IMR-90 (cell line): ENCODE data around the gene PFKL. TPM values are rescaled to one million over a fixed set of nuclear protein-coding genes. Genes with fewer than 3 reads are reported as not detected.

Experiments
- ATAC-seq: fragments of 200-7000 bp; cut with Tn5 transposase; 2 replicates; pipeline ENCODE4 v1.9.1; 2020; ENCODE audit warnings: low read depth, mild to moderate bottlenecking, moderate library complexity
- BruUV-seq: library from RNA; stranded (reverse); fragments of 400-500 nt; replicated peaks from 2 replicates; lab custom pipeline; 2021; lab: Mats Ljungman, UMichigan
- CTCF ChIA-PET: fragments of 300-600 bp; formaldehyde crosslinking; extraction: SDS; loops from one replicate; lab custom pipeline; 2021; ENCODE audit warnings: antibody characterized with exemption; lab: Yijun Ruan, JAX
- POLR2A ChIA-PET: fragments of 300-600 bp; sonication (Branson Sonifier 250); formaldehyde crosslinking; loops from one replicate; lab custom pipeline; 2022; ENCODE audit warnings: antibody characterized with exemption; ENCODE audit not compliant: unreplicated experiment; lab: Charles Lee
- DNase-seq: peaks from one replicate; pipeline ENCODE4 v3.0.0; 2013
- H2AFZ ChIP-seq: replicated peaks from 2 replicates; pipeline ENCODE3; 2013; ENCODE audit warnings: low read length, mild to moderate bottlenecking; ENCODE audit not compliant: poor library complexity
- H2AK5ac ChIP-seq: 2 replicates; pipeline ENCODE4 v1.6.1; 2013; ENCODE audit warnings: low read depth, low read length, inconsistent platforms
- H2AK9ac ChIP-seq: replicated peaks from 2 replicates; pipeline ENCODE3; 2013; ENCODE audit warnings: mild to moderate bottlenecking, low read depth, low read length, moderate library complexity; ENCODE audit not compliant: poor library complexity
- H2BK120ac ChIP-seq: 2 replicates; pipeline ENCODE4 v1.6.1; 2013; ENCODE audit warnings: low read depth, low read length, inconsistent platforms
- H2BK15ac ChIP-seq: 3 replicates; pipeline ENCODE4 v1.6.1; 2013; ENCODE audit warnings: low read depth, low read length, inconsistent platforms
- H2BK20ac ChIP-seq: 2 replicates; pipeline ENCODE4 v1.6.1; 2013; ENCODE audit warnings: low read depth, mild to moderate bottlenecking, inconsistent platforms, low read length, moderate library complexity
- H2BK5ac ChIP-seq: 2 replicates; pipeline ENCODE4 v1.6.1; 2013; ENCODE audit warnings: mild to moderate bottlenecking, low read depth, low read length, inconsistent platforms; ENCODE audit not compliant: poor library complexity, severe bottlenecking
- H3K14ac ChIP-seq: replicated peaks from 2 replicates; pipeline ENCODE4 v1.6.1; 2013; ENCODE audit warnings: low read depth, low read length, inconsistent platforms
- H3K18ac ChIP-seq: 2 replicates; pipeline ENCODE4 v1.6.1; 2013; ENCODE audit warnings: low read depth, low read length, control low read depth
- H3K23ac ChIP-seq: 2 replicates; pipeline ENCODE4 v1.6.1; 2013; ENCODE audit warnings: low read depth, low read length, inconsistent platforms
- H3K27ac ChIP-seq: 2 replicates; pipeline ENCODE4 v1.5.1; 2013; ENCODE audit warnings: mild to moderate bottlenecking, control low read depth, low read length; ENCODE audit not compliant: insufficient read depth
- H3K27me3 ChIP-seq: 2 replicates; pipeline ENCODE4 v1.6.1; 2013; ENCODE audit warnings: low read length; ENCODE audit not compliant: control insufficient read depth, insufficient read depth
- H3K36me3 ChIP-seq: 2 replicates; pipeline ENCODE4 v1.6.1; 2013; ENCODE audit warnings: low read length, mixed read lengths; ENCODE audit not compliant: control insufficient read depth, insufficient read depth
- H3K4ac ChIP-seq: 2 replicates; pipeline ENCODE4 v1.6.1; 2013; ENCODE audit warnings: low read depth, low read length, inconsistent platforms
- H3K4me1 ChIP-seq: 2 replicates; pipeline ENCODE4 v1.6.1; 2013; ENCODE audit warnings: low read length, mixed read lengths; ENCODE audit not compliant: control insufficient read depth, insufficient read depth
- H3K4me2 ChIP-seq: 2 replicates; pipeline ENCODE4 v1.6.1; 2013; ENCODE audit warnings: low read depth, mild to moderate bottlenecking, control low read depth, low read length, moderate library complexity
- H3K4me3 ChIP-seq: 2 replicates; pipeline ENCODE4 v1.5.1; 2013; ENCODE audit warnings: low read depth, mild to moderate bottlenecking, control low read depth, low read length, moderate library complexity; ENCODE audit not compliant: insufficient read depth
- H3K56ac ChIP-seq: 2 replicates; pipeline ENCODE4 v1.6.1; 2013; ENCODE audit warnings: low read length, inconsistent platforms; ENCODE audit not compliant: insufficient read depth; ENCODE audit errors: extremely low read depth
- H3K79me1 ChIP-seq, 2 experiments: 2 replicates each; pipeline ENCODE4 v1.6.1; 2013; ENCODE audit warnings: low read length in 2 of 2, inconsistent platforms in 1 of 2, low read depth in 1 of 2
- H3K9ac ChIP-seq: 2 replicates; pipeline ENCODE4 v1.6.1; 2013; ENCODE audit warnings: low read depth, low read length, control low read depth
- H3K9me1 ChIP-seq: 2 replicates; pipeline ENCODE4 v1.6.1; 2013; ENCODE audit warnings: low read length, inconsistent platforms; ENCODE audit not compliant: insufficient read depth
- H3K9me3 ChIP-seq: 2 replicates; pipeline ENCODE4 v1.6.1; 2013; ENCODE audit warnings: low read length; ENCODE audit not compliant: control insufficient read depth, insufficient read depth
- H4K20me1 ChIP-seq: 2 replicates; pipeline ENCODE4 v1.6.1; 2013; ENCODE audit warnings: low read length, inconsistent platforms; ENCODE audit not compliant: insufficient read depth
- H4K5ac ChIP-seq: 2 replicates; pipeline ENCODE4 v1.6.1; 2013; ENCODE audit warnings: mild to moderate bottlenecking, low read depth, low read length, control low read depth
- H4K8ac ChIP-seq, 2 experiments: 2 replicates each; pipeline ENCODE4 v1.6.1; 2013; ENCODE audit warnings: low read depth in 2 of 2, low read length in 2 of 2, control low read depth in 1 of 2, inconsistent platforms in 1 of 2
- H4K91ac ChIP-seq: 2 replicates; pipeline ENCODE4 v1.6.1; 2013; ENCODE audit warnings: low read depth, low read length, inconsistent platforms; ENCODE audit not compliant: insufficient read depth
- BHLHE40 ChIP-seq: fragments of 150-350 bp; IDR thresholded peaks from 2 replicates; pipeline ENCODE4 v1.6.1; 2016; ENCODE audit warnings: mild to moderate bottlenecking, low read depth, low read length
- WGBS, 2 experiments: methylation state at CpG; one replicate each; pipeline versions ENCODE4 v1.1.5 to v1.1.7; 2013; ENCODE audit warnings: missing lambda C conversion rate in 2 of 2; ENCODE audit not compliant: insufficient read length in 1 of 2; ENCODE audit errors: extremely low coverage in 2 of 2; 5-methylcytosine and 5-hydroxymethylcytosine counted together
- dilution Hi-C: fragments of 300-500 bp; cut with HindIII; formaldehyde crosslinking; loops from one replicate; pipeline ENCODE4 v1.14.3; 2018; ENCODE audit warnings: low sequenced_read_pairs; ENCODE audit not compliant: unreplicated experiment
- in situ Hi-C: fragments of 300-500 bp; cut with MboI; formaldehyde crosslinking; loops from 3 replicates; pipeline ENCODE4 v1.14.3; 2019; ENCODE audit warnings: low sequenced_read_pairs, inconsistent platforms, mixed read lengths
- intact Hi-C: fragments of 100-400 bp; cut with micrococcal nuclease; formaldehyde crosslinking; loops from 2 replicates; pipeline ENCODE4 v1.10.0; 2022
- polyA plus RNA-seq, 3 experiments: library from polyadenylated mRNA; depleted of rRNA; stranded (reverse); fragments of >200 nt; gene quantifications; 2 replicates each; pipeline ENCODE4 v1.2.3, GENCODE V29; 2012; ENCODE audit warnings: low replicate concordance in 1 of 3
- total RNA-seq: library from RNA; depleted of rRNA; stranded (reverse); fragments of >200 nt; gene quantifications from 2 replicates; pipeline ENCODE4 v1.2.3, GENCODE V29; 2012

PFKL gene
- total and polyA plus RNA-seq, 2 of the 4 experiments (the other 2 are of a cell fraction): 103 to 126 TPM

DNA sequence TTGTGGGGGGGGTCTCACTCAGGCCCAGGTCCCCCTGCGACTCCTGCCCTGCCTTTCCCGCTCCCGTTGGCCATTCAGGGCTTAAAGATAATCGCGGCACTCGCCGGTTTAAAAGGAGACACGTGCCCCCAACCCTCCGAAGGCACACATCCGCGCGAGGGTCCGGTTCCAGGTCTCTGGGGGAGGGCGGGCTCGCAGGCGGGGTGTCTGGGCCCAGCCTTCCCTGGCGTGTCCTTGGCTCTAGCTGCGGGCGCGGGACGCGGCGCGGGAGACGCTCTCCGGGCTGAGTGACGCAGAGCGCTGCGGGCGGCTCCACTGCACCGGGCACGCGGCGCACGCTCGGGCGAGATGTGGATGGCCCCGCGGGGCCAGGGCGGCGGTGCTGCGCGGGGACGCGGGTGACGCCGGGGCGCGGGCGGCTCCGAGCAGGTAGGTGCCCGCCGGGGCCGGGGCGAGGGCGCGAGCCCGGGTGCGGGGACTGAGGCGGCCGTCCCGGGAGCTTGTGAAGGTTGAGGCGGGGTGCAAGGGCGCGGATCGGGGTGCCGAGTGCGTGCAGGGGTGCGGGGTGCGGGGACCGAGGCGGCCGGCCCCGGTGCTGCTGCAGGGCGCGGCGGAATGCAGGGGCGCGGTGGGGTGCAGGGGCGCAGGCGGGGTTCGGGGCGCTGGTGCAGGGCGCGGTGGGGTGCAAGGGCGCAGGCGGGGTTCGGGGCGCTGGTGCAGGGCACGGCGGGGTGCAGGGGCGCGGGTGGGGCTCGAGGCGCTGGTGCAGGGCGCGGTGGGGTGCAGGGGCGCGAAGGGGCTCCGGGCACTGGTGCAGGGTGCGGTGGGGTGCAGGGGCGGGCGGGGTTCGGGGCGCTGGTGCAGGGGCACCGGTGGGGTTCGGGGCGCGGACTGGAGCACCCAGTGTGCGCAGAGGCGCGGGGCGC, 50.3 kb downstream of the PFKL start:
- ChIA-PET CTCF (no interaction called here), POLR2A (no interaction called here)
- BruUV-seq: no TSS peak
- Histone ChIP-seq H3K4me1 (no peaks in the 10 kb centered on the region), H3K56ac (no peak overlapping the region), H3K27ac (no peak overlapping the region), H2AK5ac (no peak overlapping the region), H4K91ac (no peak overlapping the region), H2BK120ac (no peak overlapping the region), H3K4me2 (no peak overlapping the region), H4K20me1 (no peaks in the 10 kb centered on the region), H3K27me3 (peaks cover 67% of the 10 kb centered on the region), H3K9me3 (peaks cover 2% of the 10 kb centered on the region; the same call in 1 of the 2 replicates), H3K79me1 (no peaks in the 10 kb centered on the region), H3K18ac (no peak overlapping the region), H3K14ac (no peak overlapping the region), H3K36me3 (no peaks in the 10 kb centered on the region), H3K4ac (no peak overlapping the region), H3K4me3 (no peak overlapping the region), H2BK5ac (no peak overlapping the region), H3K9me1 (no peaks in the 10 kb centered on the region), H3K23ac (no peak overlapping the region), H4K5ac (no peak overlapping the region), H3K9ac (no peak overlapping the region), H2AK9ac (no peak overlapping the region), H4K8ac (no peak overlapping the region), H2BK15ac (no peak overlapping the region), H2AFZ (no peak overlapping the region), H2BK20ac (no peak overlapping the region)
- no peak for DNase-seq
- in situ Hi-C loops (no loop called here), dilution Hi-C loops (no loop called here), intact Hi-C loops (no loop called here)
- ATAC-seq: no peak
- WGBS, 2 experiments: 36% methylated on average over 9 of the region's 113 CpGs; no CpG with 5 or more reads in 1 of the 2 experiments
- no peak for TF ChIP-seq BHLHE40
